ENCODE measurements around the gene PIGT.

PIGT gene

DNA sequence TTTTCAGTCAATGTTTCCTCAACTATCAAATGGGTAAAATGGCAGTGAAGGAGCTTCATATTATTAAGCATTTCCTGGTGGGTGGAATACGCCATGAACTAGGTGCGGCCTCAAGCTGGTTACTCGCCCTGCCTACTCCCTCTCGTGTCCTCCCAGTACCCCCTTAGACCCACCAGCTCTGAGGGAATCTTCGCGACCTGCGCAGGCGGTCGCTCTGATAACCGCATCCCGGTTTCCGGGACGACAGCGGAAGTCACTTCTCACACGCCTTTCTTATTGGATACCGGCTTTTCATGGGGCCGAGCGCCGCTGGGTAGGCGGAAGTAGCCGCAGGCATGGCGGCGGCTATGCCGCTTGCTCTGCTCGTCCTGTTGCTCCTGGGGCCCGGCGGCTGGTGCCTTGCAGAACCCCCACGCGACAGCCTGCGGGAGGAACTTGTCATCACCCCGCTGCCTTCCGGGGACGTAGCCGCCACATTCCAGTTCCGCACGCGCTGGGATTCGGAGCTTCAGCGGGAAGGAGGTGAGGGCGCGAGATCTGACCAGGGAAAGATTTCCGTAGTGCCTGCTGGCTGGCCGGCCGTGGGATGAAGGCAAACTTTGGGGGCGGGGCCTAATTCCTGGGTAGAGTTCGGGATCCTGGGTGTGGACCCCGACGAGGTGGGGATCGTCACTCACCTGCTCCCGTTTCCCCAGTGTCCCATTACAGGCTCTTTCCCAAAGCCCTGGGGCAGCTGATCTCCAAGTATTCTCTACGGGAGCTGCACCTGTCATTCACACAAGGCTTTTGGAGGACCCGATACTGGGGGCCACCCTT lies at the start of gene PIGT:
TSS of gene PIGT (plus strand) at position 320 of the 816 bp plus-strand sequence. CDS start at position 336, 16 bp downstream.
- DNase-seq: peak; percentile 97

DNA sequence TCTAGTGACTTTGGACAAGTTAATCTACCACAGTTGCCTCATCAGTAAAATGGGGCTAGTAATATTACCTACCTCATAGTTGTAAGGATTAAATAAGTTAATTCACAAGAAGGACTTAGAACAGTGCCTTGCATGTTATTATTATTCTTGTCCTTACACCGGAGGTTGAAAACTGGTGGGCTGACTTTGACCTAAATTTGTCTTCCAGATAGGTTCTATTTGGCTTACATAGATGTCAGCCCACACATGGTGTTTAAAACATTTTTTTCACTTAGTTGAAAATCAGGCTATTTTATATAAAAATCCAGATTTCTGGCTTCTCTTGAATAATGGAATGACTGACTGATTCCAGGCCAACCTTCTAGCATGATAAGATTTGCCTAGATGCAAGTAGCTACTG lies 49.7 kb upstream of the PIGT start:
- no peak for DNase-seq

DNA sequence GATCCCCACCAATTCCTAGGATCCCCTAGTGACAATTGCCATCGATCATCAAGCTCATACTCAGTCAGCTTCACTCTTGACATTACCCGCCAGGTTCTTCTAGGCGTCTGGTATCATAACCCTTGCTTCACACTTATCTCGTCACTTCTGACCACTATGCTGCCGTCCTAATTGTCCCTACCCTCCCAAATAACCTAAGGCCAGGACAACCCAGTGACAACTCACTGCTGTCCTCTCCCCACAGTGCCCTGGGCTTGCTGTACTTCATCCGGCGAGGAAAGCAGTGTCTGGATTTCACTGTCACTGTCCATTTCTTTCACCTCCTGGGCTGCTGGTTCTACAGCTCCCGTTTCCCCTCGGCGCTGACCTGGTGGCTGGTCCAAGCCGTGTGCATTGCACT lies 49.3 kb upstream of the PIGT start:
- no peak for DNase-seq

DNA sequence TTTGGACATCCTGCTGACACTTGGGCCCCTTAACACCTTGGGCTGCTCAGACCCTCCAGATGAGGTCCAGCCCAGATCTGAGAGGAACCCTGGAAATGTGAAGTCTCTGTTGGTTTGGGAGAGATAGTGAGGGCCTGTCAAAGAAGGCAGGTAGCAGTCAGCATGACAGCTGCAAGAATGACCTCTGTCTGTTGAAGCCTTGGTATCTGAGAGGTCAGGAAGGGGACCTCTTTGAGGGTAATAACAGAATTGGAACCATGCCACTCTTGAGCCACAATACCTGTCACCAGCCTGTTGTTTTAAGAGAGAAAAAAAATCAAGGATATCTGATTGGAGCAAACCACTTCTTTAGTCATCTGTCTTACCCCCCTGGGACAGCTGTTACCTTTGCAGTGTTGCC lies 48.8 kb upstream of the PIGT start:
- no peak for DNase-seq

DNA sequence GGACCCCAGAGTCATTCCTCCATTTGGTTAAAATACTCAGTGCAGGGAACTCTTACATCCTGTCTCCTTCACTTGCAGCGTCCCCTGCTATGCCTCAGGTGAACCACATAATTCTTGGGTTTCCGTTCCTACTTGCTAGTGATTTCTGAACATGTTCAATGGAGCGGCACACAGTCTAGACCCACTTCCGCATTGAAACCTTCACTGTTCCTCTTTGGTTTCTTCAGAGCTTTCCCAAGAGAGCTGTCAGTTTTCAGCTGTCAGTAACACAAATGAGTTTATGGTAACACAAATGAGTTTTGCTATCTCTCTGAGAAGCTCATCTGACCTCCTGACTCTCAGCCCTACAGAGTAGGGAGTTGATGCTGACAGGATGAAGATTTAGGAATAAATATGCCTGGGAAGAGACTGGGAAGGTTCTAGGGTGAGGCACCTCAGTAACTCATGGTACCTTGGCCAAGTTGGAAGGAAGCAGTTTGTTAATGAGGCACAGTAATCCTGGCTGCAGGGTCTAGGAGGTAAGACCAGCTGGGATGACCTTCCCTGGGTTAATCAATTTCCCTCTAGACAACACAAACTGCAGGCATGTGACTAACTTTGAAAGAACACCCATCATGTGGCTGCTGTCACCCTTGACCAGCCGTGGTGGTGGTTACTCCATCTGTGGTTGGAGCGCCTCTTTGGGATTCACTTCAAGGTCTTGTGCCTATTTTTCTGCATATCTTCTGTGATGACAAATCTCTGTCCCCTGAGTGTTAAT lies 47.5 kb upstream of the PIGT start:
- peak; percentile 75 for DNase-seq

DNA sequence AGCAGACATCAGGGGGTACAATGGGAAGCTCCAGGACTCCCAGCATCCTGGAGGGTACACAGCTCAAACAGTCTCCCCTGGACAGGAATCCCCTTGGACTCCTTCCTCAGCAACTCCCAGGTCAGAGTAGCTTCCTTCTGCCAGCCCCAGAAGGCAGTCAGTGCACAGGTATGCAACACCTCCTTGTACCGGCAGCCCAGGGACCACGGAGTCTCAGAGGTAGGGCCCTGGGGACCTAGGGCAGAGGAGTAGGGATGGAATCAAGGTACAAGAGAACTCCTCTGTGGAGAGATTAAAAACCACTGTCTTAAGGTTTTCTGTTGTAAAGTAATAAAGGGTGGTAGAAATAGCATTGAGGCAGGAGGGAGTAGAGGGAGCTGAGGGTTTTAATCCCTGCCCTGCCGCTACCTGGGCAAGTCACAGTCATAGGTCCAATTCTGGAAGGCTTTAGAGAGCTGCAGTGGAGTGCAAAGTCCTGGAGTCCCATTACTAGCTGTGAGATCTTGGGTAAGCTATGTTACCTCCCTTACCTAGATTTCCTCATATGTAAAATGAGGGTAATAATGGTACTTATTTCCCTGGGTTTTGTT lies 45.3 kb upstream of the PIGT start:
- DNase-seq: no peak

DNA sequence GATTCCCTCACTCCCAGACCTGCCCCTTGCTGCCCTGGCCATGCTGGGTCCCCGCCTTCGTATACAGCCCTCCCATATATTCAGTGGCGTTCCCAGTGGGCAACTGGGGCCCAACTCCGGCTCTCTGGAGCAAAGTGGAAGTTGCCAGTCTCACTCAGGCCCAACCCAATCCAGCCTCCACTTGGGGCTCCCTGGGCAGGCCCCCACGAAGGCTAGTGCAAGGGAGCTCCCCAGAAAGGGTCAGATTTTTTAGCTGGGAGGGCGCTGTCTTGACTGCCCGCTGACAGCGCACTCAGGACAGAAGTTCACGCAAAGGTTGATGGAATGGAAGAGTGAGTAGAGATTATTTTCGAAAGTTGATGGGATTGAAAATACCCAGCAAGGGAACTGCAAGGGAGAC lies 43.7 kb upstream of the PIGT start:
- no peak for DNase-seq

DNA sequence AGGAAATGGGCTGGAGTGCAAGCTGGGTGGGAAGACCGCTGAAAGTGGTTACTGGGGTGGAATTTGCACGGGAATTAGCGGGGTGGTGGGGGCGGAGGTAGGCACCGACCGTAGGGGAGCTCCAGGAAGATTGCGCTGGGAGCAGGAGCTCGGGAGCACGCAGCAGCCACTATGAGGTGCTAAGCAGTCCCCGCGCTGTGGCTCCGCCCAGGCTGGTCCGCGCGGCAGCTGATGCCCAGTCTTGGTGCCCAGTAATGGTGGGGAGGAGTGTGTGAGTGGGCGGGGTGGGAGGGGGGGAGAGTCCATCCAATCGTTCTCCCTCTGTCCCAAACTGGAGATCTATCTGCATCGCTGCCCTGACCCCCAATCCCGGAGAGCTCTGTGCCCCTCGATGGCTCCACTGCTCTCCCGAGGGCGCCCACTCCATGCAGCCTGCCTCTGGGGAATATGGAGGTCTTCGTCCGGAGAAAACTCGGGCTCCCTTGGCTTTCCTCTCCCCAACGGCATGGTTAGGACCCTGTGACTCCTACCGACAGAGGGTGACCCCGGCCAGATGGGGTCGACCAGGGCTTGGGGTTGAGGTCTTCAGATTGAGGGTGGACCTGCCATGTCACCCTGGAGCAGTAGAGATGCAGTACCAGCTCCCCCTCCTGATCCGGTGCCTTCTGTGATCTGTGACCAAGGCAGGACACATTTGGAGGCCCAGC lies 43.1 kb upstream of the PIGT start:
- no peak for DNase-seq

DNA sequence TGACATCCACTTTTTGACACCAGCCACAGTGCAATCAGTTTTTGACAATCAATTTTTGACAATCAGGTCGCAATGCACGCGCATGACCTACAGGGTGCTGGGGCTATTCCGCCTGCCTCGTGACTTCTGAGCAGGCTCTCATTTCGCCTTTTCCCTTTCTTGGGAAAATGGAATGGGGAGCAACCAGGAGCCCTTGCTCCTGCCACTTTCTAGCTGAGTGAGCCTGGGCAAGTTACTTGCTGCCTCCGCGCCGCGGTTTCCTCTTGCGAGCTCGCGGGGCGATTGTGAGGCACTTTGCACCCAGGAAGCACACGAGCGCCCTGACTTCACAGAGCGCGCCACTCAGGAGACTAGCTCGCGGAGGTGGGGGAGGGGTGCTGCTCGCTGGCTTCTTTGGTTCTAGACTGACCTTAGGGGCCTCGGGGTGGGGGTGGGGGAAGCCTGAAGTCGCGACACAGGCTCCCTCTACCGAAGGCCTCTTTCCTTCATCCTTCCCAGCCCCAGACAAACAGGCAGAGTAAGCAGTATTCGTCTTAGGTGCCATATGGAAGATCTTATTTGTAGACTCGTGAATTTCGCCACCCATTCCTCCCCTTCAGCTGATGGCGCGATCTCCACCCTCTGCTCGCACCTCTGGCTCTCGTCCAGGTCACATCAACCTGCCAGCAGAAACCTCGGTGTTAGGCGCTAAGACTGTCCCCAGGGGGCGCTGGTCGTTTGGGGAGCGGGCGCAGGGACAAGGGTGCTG lies 42.4 kb upstream of the PIGT start:
- peak; percentile 95 for DNase-seq

DNA sequence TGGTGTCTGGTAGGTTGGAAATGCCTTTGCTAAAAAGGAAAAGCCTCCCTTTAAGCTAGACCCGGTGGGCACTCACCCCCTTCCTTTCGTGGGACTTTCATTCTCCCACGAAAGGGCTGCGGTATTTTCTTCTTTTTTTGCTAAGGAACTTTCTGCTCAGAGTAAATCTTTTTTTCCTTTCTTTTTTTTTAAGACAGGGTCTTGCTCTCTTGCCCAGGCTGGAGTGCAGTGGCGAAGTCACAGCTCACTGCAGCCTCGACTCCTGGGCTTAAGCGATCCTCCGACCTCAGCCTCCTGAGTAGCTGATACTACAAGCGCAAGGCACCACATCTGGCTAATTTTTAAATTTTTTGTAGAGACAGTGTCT lies 41.9 kb upstream of the PIGT start:
- DNase-seq: no peak

DNA sequence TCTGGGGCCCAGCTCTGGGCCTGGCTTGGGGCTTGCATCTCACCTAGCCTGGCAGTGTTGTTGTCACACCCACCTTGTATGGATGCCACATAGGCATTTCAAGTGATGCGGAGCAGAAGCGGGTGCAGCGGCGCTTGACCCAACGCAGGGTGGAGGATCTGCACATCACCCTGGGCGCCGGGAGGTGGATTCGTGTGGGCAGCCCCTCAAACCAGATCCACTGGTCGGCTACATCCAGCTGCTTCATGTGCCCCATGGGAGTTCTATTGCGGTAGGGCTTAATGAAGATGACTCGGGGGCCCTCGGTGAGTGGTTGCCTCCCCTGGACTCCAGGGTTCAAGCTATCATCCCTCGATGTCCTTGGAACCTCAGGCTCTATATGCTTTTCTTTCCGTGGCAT lies 41.0 kb upstream of the PIGT start:
- no peak for DNase-seq

DNA sequence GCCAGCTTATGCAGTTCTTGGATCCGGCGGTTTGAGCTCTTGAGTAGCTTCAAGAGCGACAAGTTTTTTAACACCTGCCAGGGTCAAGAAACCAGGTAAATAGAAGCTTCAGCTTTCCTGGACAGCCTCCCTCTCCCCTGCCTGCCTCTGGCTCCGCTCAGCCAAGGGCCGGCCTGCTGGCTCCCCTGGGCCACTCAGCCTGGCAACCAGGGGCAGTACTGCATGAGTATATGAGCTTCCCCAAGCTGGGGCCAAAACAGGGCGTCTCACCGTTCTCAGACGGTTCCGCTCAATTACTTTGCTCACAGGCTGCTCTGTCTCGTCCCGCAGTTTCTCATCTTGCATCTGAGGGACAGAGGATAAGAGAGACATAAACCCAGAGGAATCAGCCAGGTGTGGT lies 38.7 kb upstream of the PIGT start:
- DNase-seq: no peak

DNA sequence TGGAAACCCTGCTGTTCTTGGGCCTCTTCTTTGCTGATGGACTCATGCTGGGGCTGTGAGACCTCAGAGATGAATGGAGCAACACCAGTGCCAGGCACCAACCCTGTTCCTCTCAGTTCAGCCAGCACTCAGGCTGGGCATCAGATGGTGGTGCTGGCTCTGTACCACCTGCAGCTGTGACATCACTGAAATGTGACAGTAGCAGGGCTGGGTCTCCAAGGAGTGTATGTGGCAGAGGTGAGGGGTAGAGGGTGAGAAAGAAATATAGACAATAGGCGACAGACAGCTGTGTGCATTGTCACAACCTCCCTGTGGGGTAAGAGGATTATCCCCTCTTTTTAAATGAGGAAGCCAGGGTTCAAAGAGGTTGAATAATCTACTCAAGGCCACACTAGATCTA lies 37.8 kb upstream of the PIGT start, which contains the start of gene TP53TG5:
TSS of gene TP53TG5 (minus strand) at position 135 of the 400 bp plus-strand sequence. CDS start at position 46, 89 bp downstream.
- DNase-seq: no peak

DNA sequence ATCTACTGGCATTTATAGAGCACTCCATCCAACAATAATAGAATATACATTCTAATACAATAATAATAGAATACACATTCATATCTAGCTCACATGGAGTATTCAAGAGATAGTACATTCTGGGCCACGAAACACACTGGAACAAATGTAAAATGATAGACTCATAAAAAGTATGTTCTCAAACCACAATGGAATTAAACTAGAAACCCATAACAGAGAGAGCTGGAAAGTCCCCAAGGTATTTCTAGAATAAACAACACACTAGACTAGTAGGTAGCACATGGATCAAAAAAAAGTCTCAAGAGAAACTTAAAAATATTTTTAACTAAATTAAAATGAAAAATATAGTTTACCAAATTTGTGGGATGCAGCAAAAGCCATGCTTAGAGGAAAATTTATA lies 28.7 kb upstream of the PIGT start:
- no peak for DNase-seq

DNA sequence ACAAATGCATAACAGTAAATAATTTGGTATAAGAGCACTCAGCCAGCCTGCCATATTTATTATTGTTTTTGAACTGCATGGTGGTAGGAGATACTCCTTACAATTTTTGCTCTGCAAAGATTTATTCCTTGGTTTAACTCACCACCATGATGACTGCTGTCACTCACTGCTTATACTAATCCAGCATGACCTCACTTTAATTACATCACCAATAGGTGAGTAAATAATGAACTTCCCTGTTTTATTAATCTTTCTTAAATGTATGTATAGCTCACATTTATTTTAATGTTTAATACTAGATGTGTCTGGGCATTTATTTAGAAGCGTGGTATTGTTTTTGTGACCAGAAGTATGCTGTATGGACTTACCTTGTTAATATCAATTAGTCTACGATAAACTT lies 25.0 kb upstream of the PIGT start:
- DNase-seq: no peak

DNA sequence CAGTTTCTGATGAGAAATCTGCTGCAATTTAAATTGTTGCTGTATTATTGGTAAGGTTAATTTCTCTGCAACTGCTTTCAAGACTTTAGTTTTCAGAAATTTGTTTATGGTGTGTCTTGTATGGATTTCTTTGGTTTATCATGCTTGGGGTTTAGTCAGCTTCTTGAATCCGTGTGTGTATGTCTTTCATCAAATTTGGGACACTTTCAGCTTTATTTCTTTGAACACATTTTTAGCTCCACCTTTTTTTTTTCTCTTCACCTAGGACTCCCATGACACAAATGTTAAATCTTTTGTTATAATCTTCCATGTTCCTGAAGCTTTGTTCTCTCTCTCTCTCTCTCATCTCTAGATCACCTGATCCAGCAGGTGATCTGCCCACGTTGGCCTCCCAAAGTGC lies 24.4 kb upstream of the PIGT start:
- DNase-seq: no peak

DNA sequence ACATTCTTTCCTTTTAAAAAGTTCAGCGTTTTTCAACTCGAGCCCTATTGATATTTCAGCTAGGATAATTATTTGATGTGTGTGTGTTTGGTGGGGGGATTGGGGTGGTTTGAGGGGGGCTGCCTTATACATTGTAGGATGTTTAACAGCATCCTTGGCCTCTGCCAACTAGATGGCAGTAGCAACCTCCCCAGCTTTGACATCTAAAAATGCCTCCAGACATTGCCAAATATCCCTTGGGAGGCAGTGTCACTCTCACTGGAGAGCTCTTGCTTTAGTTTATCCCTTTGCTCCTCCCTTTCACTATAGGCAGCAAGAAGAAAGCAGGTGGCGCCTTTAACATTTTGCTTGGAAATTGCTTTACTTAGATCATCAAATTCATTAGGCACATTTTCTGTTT lies 23.2 kb upstream of the PIGT start:
- DNase-seq: no peak

DNA sequence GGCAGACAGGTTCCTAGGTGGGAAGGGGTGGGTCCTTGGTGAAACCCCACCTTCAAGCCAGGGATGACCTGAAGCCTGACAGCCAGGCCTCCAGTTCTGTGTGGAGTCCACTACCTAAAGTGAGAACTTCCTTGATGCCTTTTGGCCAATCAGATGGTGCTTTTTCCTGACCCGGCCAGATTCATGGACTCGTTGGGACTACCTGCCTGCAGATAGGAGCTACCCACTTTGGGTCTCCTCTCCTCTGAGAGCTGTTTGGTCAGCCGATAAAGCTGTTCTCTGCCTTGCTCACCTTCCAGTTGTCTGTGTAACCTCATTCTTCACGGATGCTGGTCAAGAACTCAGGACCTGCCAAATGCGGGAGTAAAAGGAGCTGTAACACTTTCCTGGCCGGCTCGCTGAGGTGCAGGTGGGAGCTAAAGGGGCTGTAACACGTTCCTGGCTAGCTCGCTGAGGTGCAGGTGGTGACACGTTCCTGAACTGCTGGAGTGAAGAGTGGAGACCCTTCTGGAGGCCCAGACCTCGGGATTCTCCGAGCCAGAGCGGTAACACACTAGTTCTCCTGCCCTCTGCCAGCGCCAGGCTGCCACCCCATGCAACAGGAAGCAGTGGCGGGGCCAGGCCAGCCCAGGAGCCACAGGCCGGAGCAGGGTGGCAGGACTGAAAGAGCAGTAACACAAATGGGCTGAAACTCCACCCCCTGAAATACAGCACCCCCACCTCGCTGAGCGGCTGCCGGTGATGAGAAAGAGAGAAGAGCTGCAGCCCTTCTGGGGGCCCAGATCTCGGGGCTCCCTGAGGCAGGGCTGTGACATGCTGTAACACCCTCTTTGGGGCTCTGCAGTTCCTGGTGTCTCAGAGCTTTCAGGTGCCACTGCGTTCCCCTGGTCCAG lies 21.5 kb upstream of the PIGT start:
- DNase-seq: no peak

DNA sequence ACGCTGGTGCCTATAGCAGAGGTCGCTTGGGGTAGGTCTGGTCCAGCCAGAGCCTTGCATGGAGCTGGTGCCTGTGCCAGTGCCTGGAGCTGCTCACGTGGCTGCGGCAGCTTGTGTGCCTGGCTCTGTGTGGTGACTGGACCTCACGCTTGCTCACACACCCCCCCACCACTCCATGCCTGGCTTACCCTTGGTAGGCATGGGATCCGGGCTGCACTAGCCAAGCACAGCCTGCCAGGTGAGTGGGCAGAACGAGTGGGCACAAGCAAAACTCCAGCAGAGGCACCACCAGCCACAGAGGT lies 20.9 kb upstream of the PIGT start:
- DNase-seq: no peak

DNA sequence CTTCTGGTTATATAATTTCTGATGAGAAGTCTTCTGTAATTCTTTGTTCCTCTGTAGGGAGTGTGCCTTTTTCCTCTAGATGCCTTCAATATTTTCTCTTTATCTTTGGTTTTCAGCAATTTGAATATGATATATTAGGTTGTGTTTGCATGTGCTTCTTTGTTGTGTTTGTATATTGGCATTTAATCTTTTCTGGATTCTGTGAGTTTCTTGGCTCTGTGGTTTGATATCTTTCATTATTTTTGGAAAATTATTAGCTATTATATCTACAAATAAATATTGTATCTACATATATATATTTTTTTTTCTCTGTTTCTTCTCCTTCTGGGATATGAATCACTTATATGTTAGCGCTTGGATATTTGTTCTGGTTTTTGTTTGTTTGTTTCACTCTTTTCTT lies 16.9 kb upstream of the PIGT start:
- no peak for DNase-seq

DNA sequence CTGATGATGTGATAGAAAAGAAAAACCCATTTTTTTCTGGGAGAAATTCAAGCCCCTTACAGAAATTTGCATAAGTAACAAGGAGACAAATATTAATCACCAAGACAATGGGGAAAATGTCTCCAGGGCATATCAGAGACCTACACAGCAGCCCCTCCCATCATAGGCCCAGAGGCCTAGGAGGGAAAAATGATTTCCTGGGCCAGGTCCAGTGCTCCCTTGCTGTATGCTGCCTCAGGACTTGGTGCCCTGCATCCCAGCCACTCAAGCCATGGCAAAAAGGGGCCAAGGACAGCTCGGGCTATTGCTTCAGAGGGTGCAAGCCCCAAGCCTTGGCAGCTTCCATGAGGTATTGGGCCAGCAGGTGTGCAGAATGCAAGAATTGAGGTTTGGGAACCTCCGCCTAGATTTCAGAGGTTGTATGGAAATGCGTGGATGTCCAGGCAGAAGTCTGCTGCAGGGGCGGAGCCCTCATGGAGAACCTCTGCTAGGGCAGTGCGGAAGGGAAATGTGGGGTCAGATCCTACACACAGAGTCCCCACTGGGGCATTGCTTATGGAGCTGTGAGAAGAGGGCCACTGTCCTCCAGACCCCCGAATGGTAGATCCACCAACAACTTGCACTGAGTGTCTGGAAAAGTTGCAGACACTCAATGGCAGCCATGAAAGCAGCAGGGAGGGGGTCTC lies 15.5 kb upstream of the PIGT start:
- DNase-seq: no peak

Data from activated effector memory CD4-positive, alpha-beta T cell treated with anti-CD3 and anti-CD28 coated beads, Interleukin-2, amount 50 U/mL, for 16 hours (primary cell).